Skeletal muscle satellite cell (primary cell): ENCODE results near the gene KRTAP4-16.

ENCODE experiments used
- H3K27me3 ChIP-seq: 2 replicates; pipeline ENCODE4 v1.7.0; 2013; ENCODE audit warnings: low read length; ENCODE audit not compliant: control insufficient read depth, insufficient read depth
- H3K36me3 ChIP-seq: 2 replicates; pipeline ENCODE4 v1.7.0; 2013; ENCODE audit warnings: mild to moderate bottlenecking, control low read depth, low read length; ENCODE audit not compliant: insufficient read depth
- H3K4me1 ChIP-seq: 2 replicates; pipeline ENCODE4 v1.7.0; 2013; ENCODE audit warnings: low read length; ENCODE audit not compliant: control insufficient read depth, insufficient read depth
- H3K4me2 ChIP-seq: 2 replicates; pipeline ENCODE4 v1.7.0; 2013; ENCODE audit warnings: mild to moderate bottlenecking, low read length
- H3K4me3 ChIP-seq: 2 replicates; pipeline ENCODE4 v1.7.0; 2013; ENCODE audit warnings: low read length
- H3K9ac ChIP-seq: 2 replicates; pipeline ENCODE4 v1.7.0; 2013; ENCODE audit warnings: mild to moderate bottlenecking, low read depth, low read length, moderate library complexity
- H3K9me3 ChIP-seq: replicated peaks from 2 replicates; pipeline ENCODE4 v1.7.0; 2013; ENCODE audit warnings: mild to moderate bottlenecking, control low read depth, low read length

The KRTAP4-16 gene

DNA sequence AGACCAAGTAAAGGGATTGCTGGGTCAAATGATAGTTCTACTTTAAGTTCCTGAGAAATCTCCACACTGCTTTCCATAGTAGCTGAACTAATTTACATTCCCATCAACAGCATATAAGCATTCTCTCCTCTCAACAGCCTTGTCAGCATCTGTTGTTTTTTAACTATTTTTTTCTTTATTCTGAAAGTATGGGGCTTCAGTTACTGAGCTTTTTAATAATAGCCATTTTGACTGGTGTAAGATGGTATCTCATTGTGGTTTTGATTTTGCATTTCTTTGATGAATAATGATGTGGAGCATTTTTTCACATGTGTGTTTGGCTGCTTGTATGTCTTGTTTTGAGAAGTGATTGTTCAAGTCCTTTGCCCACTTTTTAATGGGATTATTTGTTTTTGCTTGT lies 49.4 kb downstream of the KRTAP4-16 start:
- Histone ChIP-seq H3K4me1 (peaks cover 25% of the 10 kb centered on the region), H3K9ac (no peak overlapping the region), H3K4me2 (no peak overlapping the region), H3K27me3 (no peaks in the 10 kb centered on the region), H3K4me3 (no peak overlapping the region), H3K9me3 (no peaks in the 10 kb centered on the region), H3K36me3 (no peaks in the 10 kb centered on the region)
